IMR-90 (cell line): ENCODE data around the gene UBD. TPM values are rescaled to one million over a fixed set of nuclear protein-coding genes. Genes with fewer than 3 reads are reported as not detected.

Source experiments
- ATAC-seq: fragments of 200-7000 bp; cut with Tn5 transposase; 2 replicates; pipeline ENCODE4 v1.9.1; 2020; ENCODE audit warnings: low read depth, mild to moderate bottlenecking, moderate library complexity
- Bru-seq: library from RNA; stranded (reverse); fragments of 400-500 nt; gene quantifications from one replicate; lab custom pipeline; 2021; lab: Mats Ljungman, UMichigan
- BruChase-seq, 2 experiments: library from RNA; stranded (reverse); fragments of 400-500 nt; gene quantifications; one replicate each; lab custom pipeline; 2021; lab: Mats Ljungman, UMichigan
- BruUV-seq: library from RNA; stranded (reverse); fragments of 400-500 nt; replicated peaks from 2 replicates; lab custom pipeline; 2021; lab: Mats Ljungman, UMichigan
- CTCF ChIA-PET: fragments of 300-600 bp; formaldehyde crosslinking; extraction: SDS; loops from one replicate; lab custom pipeline; 2021; ENCODE audit warnings: antibody characterized with exemption; lab: Yijun Ruan, JAX
- POLR2A ChIA-PET: fragments of 300-600 bp; sonication (Branson Sonifier 250); formaldehyde crosslinking; loops from one replicate; lab custom pipeline; 2022; ENCODE audit warnings: antibody characterized with exemption; ENCODE audit not compliant: unreplicated experiment; lab: Charles Lee
- DNase-seq: peaks from one replicate; pipeline ENCODE4 v3.0.0; 2013
- H2AFZ ChIP-seq: replicated peaks from 2 replicates; pipeline ENCODE3; 2013; ENCODE audit warnings: low read length, mild to moderate bottlenecking; ENCODE audit not compliant: poor library complexity
- H2AK5ac ChIP-seq: 2 replicates; pipeline ENCODE4 v1.6.1; 2013; ENCODE audit warnings: low read depth, low read length, inconsistent platforms
- H2AK9ac ChIP-seq: replicated peaks from 2 replicates; pipeline ENCODE3; 2013; ENCODE audit warnings: mild to moderate bottlenecking, low read depth, low read length, moderate library complexity; ENCODE audit not compliant: poor library complexity
- H2BK120ac ChIP-seq: 2 replicates; pipeline ENCODE4 v1.6.1; 2013; ENCODE audit warnings: low read depth, low read length, inconsistent platforms
- H2BK15ac ChIP-seq: 3 replicates; pipeline ENCODE4 v1.6.1; 2013; ENCODE audit warnings: low read depth, low read length, inconsistent platforms
- H2BK20ac ChIP-seq: 2 replicates; pipeline ENCODE4 v1.6.1; 2013; ENCODE audit warnings: low read depth, mild to moderate bottlenecking, inconsistent platforms, low read length, moderate library complexity
- H2BK5ac ChIP-seq: 2 replicates; pipeline ENCODE4 v1.6.1; 2013; ENCODE audit warnings: mild to moderate bottlenecking, low read depth, low read length, inconsistent platforms; ENCODE audit not compliant: poor library complexity, severe bottlenecking
- H3K14ac ChIP-seq: replicated peaks from 2 replicates; pipeline ENCODE4 v1.6.1; 2013; ENCODE audit warnings: low read depth, low read length, inconsistent platforms
- H3K18ac ChIP-seq: 2 replicates; pipeline ENCODE4 v1.6.1; 2013; ENCODE audit warnings: low read depth, low read length, control low read depth
- H3K23ac ChIP-seq: 2 replicates; pipeline ENCODE4 v1.6.1; 2013; ENCODE audit warnings: low read depth, low read length, inconsistent platforms
- H3K27ac ChIP-seq: 2 replicates; pipeline ENCODE4 v1.5.1; 2013; ENCODE audit warnings: mild to moderate bottlenecking, control low read depth, low read length; ENCODE audit not compliant: insufficient read depth
- H3K27me3 ChIP-seq: 2 replicates; pipeline ENCODE4 v1.6.1; 2013; ENCODE audit warnings: low read length; ENCODE audit not compliant: control insufficient read depth, insufficient read depth
- H3K36me3 ChIP-seq: 2 replicates; pipeline ENCODE4 v1.6.1; 2013; ENCODE audit warnings: low read length, mixed read lengths; ENCODE audit not compliant: control insufficient read depth, insufficient read depth
- H3K4ac ChIP-seq: 2 replicates; pipeline ENCODE4 v1.6.1; 2013; ENCODE audit warnings: low read depth, low read length, inconsistent platforms
- H3K4me1 ChIP-seq: 2 replicates; pipeline ENCODE4 v1.6.1; 2013; ENCODE audit warnings: low read length, mixed read lengths; ENCODE audit not compliant: control insufficient read depth, insufficient read depth
- H3K4me2 ChIP-seq: 2 replicates; pipeline ENCODE4 v1.6.1; 2013; ENCODE audit warnings: low read depth, mild to moderate bottlenecking, control low read depth, low read length, moderate library complexity
- H3K4me3 ChIP-seq: 2 replicates; pipeline ENCODE4 v1.5.1; 2013; ENCODE audit warnings: low read depth, mild to moderate bottlenecking, control low read depth, low read length, moderate library complexity; ENCODE audit not compliant: insufficient read depth
- H3K56ac ChIP-seq: 2 replicates; pipeline ENCODE4 v1.6.1; 2013; ENCODE audit warnings: low read length, inconsistent platforms; ENCODE audit not compliant: insufficient read depth; ENCODE audit errors: extremely low read depth
- H3K79me1 ChIP-seq, 2 experiments: 2 replicates each; pipeline ENCODE4 v1.6.1; 2013; ENCODE audit warnings: low read length in 2 of 2, inconsistent platforms in 1 of 2, low read depth in 1 of 2
- H3K9ac ChIP-seq: 2 replicates; pipeline ENCODE4 v1.6.1; 2013; ENCODE audit warnings: low read depth, low read length, control low read depth
- H3K9me1 ChIP-seq: 2 replicates; pipeline ENCODE4 v1.6.1; 2013; ENCODE audit warnings: low read length, inconsistent platforms; ENCODE audit not compliant: insufficient read depth
- H3K9me3 ChIP-seq: 2 replicates; pipeline ENCODE4 v1.6.1; 2013; ENCODE audit warnings: low read length; ENCODE audit not compliant: control insufficient read depth, insufficient read depth
- H4K20me1 ChIP-seq: 2 replicates; pipeline ENCODE4 v1.6.1; 2013; ENCODE audit warnings: low read length, inconsistent platforms; ENCODE audit not compliant: insufficient read depth
- H4K5ac ChIP-seq: 2 replicates; pipeline ENCODE4 v1.6.1; 2013; ENCODE audit warnings: mild to moderate bottlenecking, low read depth, low read length, control low read depth
- H4K8ac ChIP-seq, 2 experiments: 2 replicates each; pipeline ENCODE4 v1.6.1; 2013; ENCODE audit warnings: low read depth in 2 of 2, low read length in 2 of 2, control low read depth in 1 of 2, inconsistent platforms in 1 of 2
- H4K91ac ChIP-seq: 2 replicates; pipeline ENCODE4 v1.6.1; 2013; ENCODE audit warnings: low read depth, low read length, inconsistent platforms; ENCODE audit not compliant: insufficient read depth
- BHLHE40 ChIP-seq: fragments of 150-350 bp; IDR thresholded peaks from 2 replicates; pipeline ENCODE4 v1.6.1; 2016; ENCODE audit warnings: mild to moderate bottlenecking, low read depth, low read length
- CEBPB ChIP-seq: IDR thresholded peaks from 2 replicates; pipeline ENCODE4 v1.6.1; 2012; ENCODE audit warnings: low read depth, low read length, improper control_type of control experiment
- CHD1 ChIP-seq: IDR thresholded peaks from 2 replicates; pipeline ENCODE4 v1.6.1; 2012; ENCODE audit warnings: low read depth, low read length, improper control_type of control experiment
- CTCF ChIP-seq: conservative IDR thresholded peaks from 2 replicates; pipeline ENCODE4 v1.5.1; 2012; ENCODE audit warnings: mild to moderate bottlenecking, low read depth, low read length, improper control_type of control experiment
- ELK1 ChIP-seq: fragments of 150-350 bp; IDR thresholded peaks from 2 replicates; pipeline ENCODE4 v1.6.1; 2016; ENCODE audit warnings: low read depth, mild to moderate bottlenecking, low read length, moderate library complexity, borderline replicate concordance
- FOS ChIP-seq: fragments of 150-350 bp; IDR thresholded peaks from 2 replicates; pipeline ENCODE4 v1.6.1; 2016; ENCODE audit warnings: low read depth, low read length
- MAFK ChIP-seq: IDR thresholded peaks from 2 replicates; pipeline ENCODE4 v1.6.1; 2012; ENCODE audit warnings: low read depth, low read length, improper control_type of control experiment
- MAZ ChIP-seq: IDR thresholded peaks from 2 replicates; pipeline ENCODE4 v1.6.1; 2012; ENCODE audit warnings: low read depth, mild to moderate bottlenecking, low read length, improper control_type of control experiment, moderate library complexity, borderline replicate concordance
- NFE2L2 ChIP-seq: fragments of 150-350 bp; IDR thresholded peaks from 2 replicates; pipeline ENCODE4 v1.6.1; 2016; ENCODE audit warnings: low read depth, mild to moderate bottlenecking, low read length
- RCOR1 ChIP-seq: IDR thresholded peaks from 2 replicates; pipeline ENCODE4 v1.6.1; 2012; ENCODE audit warnings: mild to moderate bottlenecking, low read length, improper control_type of control experiment; ENCODE audit not compliant: insufficient replicate concordance
- RFX5 ChIP-seq: IDR thresholded peaks from 2 replicates; pipeline ENCODE4 v1.8.0; 2012; ENCODE audit warnings: low read depth, mild to moderate bottlenecking, low read length, moderate library complexity
- SMC3 ChIP-seq: fragments of 150-350 bp; IDR thresholded peaks from 2 replicates; pipeline ENCODE4 v1.6.1; 2016; ENCODE audit warnings: low read depth, mild to moderate bottlenecking, antibody characterized with exemption, low read length, moderate library complexity
- WGBS, 2 experiments: methylation state at CpG; one replicate each; pipeline versions ENCODE4 v1.1.5 to v1.1.7; 2013; ENCODE audit warnings: missing lambda C conversion rate in 2 of 2; ENCODE audit not compliant: insufficient read length in 1 of 2; ENCODE audit errors: extremely low coverage in 2 of 2; 5-methylcytosine and 5-hydroxymethylcytosine counted together
- dilution Hi-C: fragments of 300-500 bp; cut with HindIII; formaldehyde crosslinking; loops from one replicate; pipeline ENCODE4 v1.14.3; 2018; ENCODE audit warnings: low sequenced_read_pairs; ENCODE audit not compliant: unreplicated experiment
- in situ Hi-C: fragments of 300-500 bp; cut with MboI; formaldehyde crosslinking; loops from 3 replicates; pipeline ENCODE4 v1.14.3; 2019; ENCODE audit warnings: low sequenced_read_pairs, inconsistent platforms, mixed read lengths
- intact Hi-C: fragments of 100-400 bp; cut with micrococcal nuclease; formaldehyde crosslinking; loops from 2 replicates; pipeline ENCODE4 v1.10.0; 2022
- long read RNA-seq: library from polyadenylated mRNA; unstranded; transcript quantifications from one replicate; pipeline ENCODE4 v2.0.0, GENCODE V29; 2021; ENCODE audit not compliant: unreplicated experiment
- polyA plus RNA-seq, 3 experiments: library from polyadenylated mRNA; depleted of rRNA; stranded (reverse); fragments of >200 nt; gene quantifications; 2 replicates each; pipeline ENCODE4 v1.2.3, GENCODE V29; 2012; ENCODE audit warnings: low replicate concordance in 1 of 3
- total RNA-seq: library from RNA; depleted of rRNA; stranded (reverse); fragments of >200 nt; gene quantifications from 2 replicates; pipeline ENCODE4 v1.2.3, GENCODE V29; 2012; rRNA removed

UBD gene
- total RNA-seq = not detected in 2 replicates
- polyA plus RNA-seq (2012; rRNA removed) = not detected in 2 replicates
- polyA plus RNA-seq (2012; cell fraction: cytosol; rRNA removed) = not detected in 2 replicates
- polyA plus RNA-seq (2012; cell fraction: nucleus; rRNA removed; ENCODE audit: low replicate concordance) = not detected in 2 replicates
- not detected for Bru-seq, nascent RNA
- not detected for BruChase-seq, experiment 1, labeled RNA remaining after a 6-hour chase
- BruChase-seq, experiment 2, labeled RNA remaining after a 2-hour chase = not detected
- long read RNA-seq = 0 reads

- no peak within 1 kb of the TSS for H2BK120ac ChIP-seq
- no peaks in the 10 kb centered on the region for H4K20me1 ChIP-seq
- H3K56ac ChIP-seq = no peak within 1 kb of the TSS
- H2BK20ac ChIP-seq = no peak within 1 kb of the TSS
- no peak within 1 kb of the TSS for H4K5ac ChIP-seq
- TF ChIP-seq CEBPB = no peak
- TF ChIP-seq BHLHE40 = no peak
- no peak for TF ChIP-seq RCOR1
- TF ChIP-seq ELK1 = no peak
- TF ChIP-seq RFX5 = no peak
- no peak for TF ChIP-seq FOS
- no peak for TF ChIP-seq CTCF
- no peak for TF ChIP-seq SMC3
- TF ChIP-seq MAFK = no peak
- TF ChIP-seq NFE2L2 = no peak
- TF ChIP-seq MAZ = no peak
- TF ChIP-seq CHD1 = no peak
- H3K9me1 ChIP-seq = no peaks in the 10 kb centered on the region
- intact Hi-C loops (no loop called here), dilution Hi-C loops (no loop called here), in situ Hi-C loops (no loop called here)
- no peak within 1 kb of the TSS for H3K27ac ChIP-seq
- H3K14ac ChIP-seq = no peak within 1 kb of the TSS
- no peak within 1 kb of the TSS for H4K8ac ChIP-seq
- BruUV-seq = no TSS peak
- H3K4me3 ChIP-seq = no peak within 1 kb of the TSS
- WGBS, 2 experiments = 0% methylated on average over 1 of the region's 6 CpGs; no CpG with 5 or more reads in 1 of the 2 experiments
- H2BK5ac ChIP-seq = no peak within 1 kb of the TSS
- H3K23ac ChIP-seq = no peak within 1 kb of the TSS
- no peaks in the 10 kb centered on the region for H3K36me3 ChIP-seq
- H3K27me3 ChIP-seq = peaks cover 2% of the 10 kb centered on the region; the same call in 1 of the 2 replicates
- H3K4me1 ChIP-seq = no peaks in the 10 kb centered on the region
- H4K91ac ChIP-seq = no peak within 1 kb of the TSS
- CTCF ChIA-PET = no interaction called here
- DNase-seq (no peak), ATAC-seq (no peak)
- no peak within 1 kb of the TSS for H2AK9ac ChIP-seq
- H3K9me3 ChIP-seq = no peaks in the 10 kb centered on the region
- no peak within 1 kb of the TSS for H2AFZ ChIP-seq
- H3K79me1 ChIP-seq = no peaks in the 10 kb centered on the region
- no peak within 1 kb of the TSS for H3K4me2 ChIP-seq
- no peak within 1 kb of the TSS for H2BK15ac ChIP-seq
- POLR2A ChIA-PET = no interaction called here
- no peak within 1 kb of the TSS for H3K9ac ChIP-seq
- no peak within 1 kb of the TSS for H2AK5ac ChIP-seq
- no peak within 1 kb of the TSS for H3K4ac ChIP-seq
- H3K18ac ChIP-seq = no peak within 1 kb of the TSS
Measured at GRCh38 chr6:29559524-29560287, at the start of gene UBD. Gene UBD, minus strand, starts transcription at chr6:29559732. Its CDS starts 31 bp downstream, at chr6:29559701.
